DMS 273 treated with DMSO at 0.1 percent for 48 hours (cell line): ENCODE results near the gene RHOBTB3.

Source experiments
- DNase-seq: peaks from one replicate; lab custom pipeline; 2025; lab: John Stamatoyannopoulos, UW

The RHOBTB3 gene

GRCh38 chr5:95713960-95714710 lies 17.0 kb upstream of the RHOBTB3 start:
- DNase-seq: no peak

- no peak for DNase-seq
Measured at GRCh38 chr5:95715799-95716461, 15.2 kb upstream of the RHOBTB3 start.

GRCh38 chr5:95717439-95717838 lies 13.7 kb upstream of the RHOBTB3 start:
- no peak for DNase-seq

- no peak for DNase-seq
Measured at GRCh38 chr5:95718203-95718602, 12.9 kb upstream of the RHOBTB3 start.

- DNase-seq: no peak
Measured at GRCh38 chr5:95718738-95719137, 12.4 kb upstream of the RHOBTB3 start.

GRCh38 chr5:95720094-95720786 lies 10.9 kb upstream of the RHOBTB3 start:
- DNase-seq: no peak

- no peak for DNase-seq
Measured at GRCh38 chr5:95721582-95722295, 9.4 kb upstream of the RHOBTB3 start.

GRCh38 chr5:95723632-95724369 lies 7.3 kb upstream of the RHOBTB3 start:
- no peak for DNase-seq

- DNase-seq: no peak
Measured at GRCh38 chr5:95725071-95725820, 5.9 kb upstream of the RHOBTB3 start.

- DNase-seq: no peak
Measured at GRCh38 chr5:95725937-95726810, 5.0 kb upstream of the RHOBTB3 start.

GRCh38 chr5:95726811-95727763 lies 4.0 kb upstream of the RHOBTB3 start:
- DNase-seq: no peak

- DNase-seq: no peak
Measured at GRCh38 chr5:95727764-95728191, 3.4 kb upstream of the RHOBTB3 start.

- DNase-seq: no peak
Measured at GRCh38 chr5:95728494-95729114, 2.5 kb upstream of the RHOBTB3 start.

- DNase-seq: no peak
Measured at GRCh38 chr5:95729115-95730010, 1.8 kb upstream of the RHOBTB3 start.

GRCh38 chr5:95730011-95730700 lies 980 bp upstream of the RHOBTB3 start:
- no peak for DNase-seq
